Panc1 (cell line): Measurements from ENCODE around the gene ARCN1. TPM values are rescaled to one million over a fixed set of nuclear protein-coding genes. Genes with fewer than 3 reads are reported as not detected.
"Not testable (repeated sequence)": the region's sequence is repeated elsewhere in the genome, so short reads cannot be mapped to it uniquely, and the experiment has no call there.

Experiments
- ATAC-seq: fragments of 200-7000 bp; cut with Tn5 transposase; 2 replicates; pipeline ENCODE4 v1.9.1; 2020; ENCODE audit warnings: mild to moderate bottlenecking, moderate library complexity
- BruUV-seq: library from RNA; stranded (reverse); fragments of 400-500 nt; replicated peaks from 2 replicates; lab custom pipeline; 2021; lab: Mats Ljungman, UMichigan
- CTCF ChIA-PET: fragments of 300-600 bp; sonication (Branson Sonifier 250); formaldehyde crosslinking; loops from one replicate; lab custom pipeline; 2022; ENCODE audit warnings: antibody characterized with exemption; lab: Charles Lee
- POLR2A ChIA-PET: fragments of 300-600 bp; sonication (Branson Sonifier 250); formaldehyde crosslinking; loops from one replicate; lab custom pipeline; 2022; ENCODE audit warnings: antibody characterized with exemption; lab: Charles Lee
- DNase-seq: peaks from one replicate; pipeline ENCODE4 v3.0.0-alpha.2; 2010; ENCODE audit warnings: low read depth, low spot score
- H3K27ac ChIP-seq: 2 replicates; pipeline ENCODE4 v1.5.1; 2011; ENCODE audit warnings: mild to moderate bottlenecking, low read length, inconsistent platforms
- H3K27me3 ChIP-seq: fragments of 200-500 bp; sonication (Bioruptor generic); 2 replicates; pipeline ENCODE4 v1.6.0; 2014; ENCODE audit warnings: low read length, inconsistent platforms; ENCODE audit not compliant: control insufficient read depth, insufficient read depth
- H3K36me3 ChIP-seq: fragments of 200-500 bp; sonication (Bioruptor generic); 2 replicates; pipeline ENCODE4 v1.5.1; 2014; ENCODE audit warnings: inconsistent platforms, mild to moderate bottlenecking, low read length, moderate library complexity; ENCODE audit not compliant: control insufficient read depth, insufficient read depth
- H3K4me1 ChIP-seq: 2 replicates; pipeline ENCODE4 v1.5.1; 2011; ENCODE audit warnings: inconsistent platforms, mild to moderate bottlenecking, low read length, moderate library complexity; ENCODE audit not compliant: control insufficient read depth, insufficient read depth
- H3K4me3 ChIP-seq, 2 experiments: 2 replicates each; pipeline ENCODE4 v1.5.1; 2011 to 2012; ENCODE audit warnings: low read depth in 2 of 2, low read length in 2 of 2, mild to moderate bottlenecking in 2 of 2, inconsistent platforms in 1 of 2, moderate library complexity in 1 of 2
- H3K9me3 ChIP-seq: fragments of 200-500 bp; sonication (Bioruptor generic); 2 replicates; pipeline ENCODE4 v1.5.1; 2014; ENCODE audit warnings: low read depth, mild to moderate bottlenecking, inconsistent platforms, low read length, moderate library complexity; ENCODE audit not compliant: control insufficient read depth, insufficient read depth
- CTCF ChIP-seq: fragments of 450-650 bp; IDR thresholded peaks from 2 replicates; pipeline ENCODE4 v1.5.1; 2017; ENCODE audit warnings: mild to moderate bottlenecking
- POLR2AphosphoS5 ChIP-seq: IDR thresholded peaks from 2 replicates; pipeline ENCODE4 v1.6.1; 2012; ENCODE audit warnings: mild to moderate bottlenecking, low read depth, low read length, moderate library complexity
- REST ChIP-seq, 2 experiments: IDR thresholded peaks; 2 replicates each; pipeline ENCODE4 v1.6.1; 2011 to 2012; ENCODE audit warnings: low read depth in 2 of 2, control low read depth in 1 of 2, low read length in 1 of 2, mild to moderate bottlenecking in 1 of 2, moderate library complexity in 1 of 2; ENCODE audit not compliant: insufficient read depth in 1 of 2
- SIN3A ChIP-seq: IDR thresholded peaks from 2 replicates; pipeline ENCODE4 v1.6.1; 2012; ENCODE audit warnings: low read depth, mild to moderate bottlenecking, low read length, moderate library complexity, borderline replicate concordance; ENCODE audit not compliant: insufficient read depth
- TCF7L2 ChIP-seq: IDR thresholded peaks from 2 replicates; pipeline ENCODE4 v1.6.1; 2011; ENCODE audit warnings: mild to moderate bottlenecking, low read depth, low read length, inconsistent platforms
- in situ Hi-C: cut with HindIII; loops from 2 replicates; pipeline ENCODE4 v1.10.0; 2016; ENCODE audit warnings: low sequenced_read_pairs, low pct_unique_long_range_greater_than_20kb
- intact Hi-C: fragments of 100-400 bp; cut with micrococcal nuclease; formaldehyde crosslinking; loops from one replicate; pipeline ENCODE4 v1.10.0; 2022; ENCODE audit not compliant: unreplicated experiment
- total RNA-seq: library from RNA; stranded (reverse); gene quantifications from one replicate; pipeline ENCODE4 v1.2.1, GENCODE V29; 2021; ENCODE audit not compliant: unreplicated experiment

The ARCN1 gene
- total RNA-seq, 1 experiment from 2014 or later = 197 TPM

GRCh38 chr11:118597556-118597955 is 25.3 kb downstream of the ARCN1 start:
- Histone ChIP-seq H3K4me1 (no peaks in the 10 kb centered on the region), H3K27ac (no peak overlapping the region), H3K9me3 (no peaks in the 10 kb centered on the region), H3K27me3 (no peaks in the 10 kb centered on the region), H3K36me3 (peaks cover 49% of the 10 kb centered on the region), H3K4me3 (no peak overlapping the region)
- TF ChIP-seq CTCF (no peak), POLR2AphosphoS5 (no peak), TCF7L2 (no peak), SIN3A (no peak), REST (IDR thresholded peaks at IDR 0.05; ENCODE audit: insufficient read depth in 1 of 2, low read depth in 2 of 2, low read length in 1 of 2) (no peak)
- intact Hi-C loops (no loop called here), in situ Hi-C loops (no loop called here)
- CTCF ChIA-PET = interaction anchor here (0.7 kb wide), 1 partner anchor 34 kb away, joined by 8 read pairs; no protein-coding TSS in a partner anchor
- no TSS peak for BruUV-seq
- DNase-seq = no peak
- no peak for ATAC-seq
- POLR2A ChIA-PET = interaction anchor here (0.6 kb wide), 1 partner anchor 44 kb away, joined by 3 read pairs; no protein-coding TSS in a partner anchor

- BruUV-seq = no TSS peak
- intact Hi-C loops = no loop called here
- DNase-seq (no peak), ATAC-seq (no peak)
- no peak for TF ChIP-seq TCF7L2
- TF ChIP-seq SIN3A = no peak
- TF ChIP-seq CTCF = no peak
- TF ChIP-seq REST (IDR thresholded peaks at IDR 0.05; ENCODE audit: insufficient read depth in 1 of 2, low read depth in 2 of 2, low read length in 1 of 2) = no peak
- TF ChIP-seq POLR2AphosphoS5 = no peak
- no peak overlapping the region for H3K27ac ChIP-seq
- POLR2A ChIA-PET = interaction anchor here (0.6 kb wide), 1 partner anchor 19 kb away, joined by 3 read pairs; no protein-coding TSS in a partner anchor
- in situ Hi-C loops = no loop called here
- H3K27me3 ChIP-seq = no peaks in the 10 kb centered on the region
- H3K4me3 ChIP-seq = no peak overlapping the region
- no peaks in the 10 kb centered on the region for H3K9me3 ChIP-seq
- peaks cover 29% of the 10 kb centered on the region for H3K36me3 ChIP-seq
- 0 out of 2 replicates have a peak, but pooled peaks cover 3% of the 10 kb centered on the region for H3K4me1 ChIP-seq
- CTCF ChIA-PET = no interaction called here
Observed at GRCh38 chr11:118602331-118602730, 30.1 kb downstream of the ARCN1 start.

- H3K9me3 ChIP-seq, ATAC-seq, H3K27me3 ChIP-seq, DNase-seq, CTCF ChIA-PET, H3K4me1 ChIP-seq, H3K4me3 ChIP-seq, BruUV-seq, intact Hi-C loops, in situ Hi-C loops, H3K27ac ChIP-seq: not testable (repeated sequence)
- peaks cover 23% of the 10 kb centered on the region for H3K36me3 ChIP-seq
- POLR2A ChIA-PET = interaction anchor here (0.7 kb wide), 1 partner anchor 36 kb away, joined by 4 read pairs; no protein-coding TSS in a partner anchor
Observed at GRCh38 chr11:118603709-118604108, 31.5 kb downstream of the ARCN1 start.
